CD14-positive monocyte (primary cell): ENCODE data around the gene KRT72. TPM values are rescaled to one million over a fixed set of nuclear protein-coding genes. Genes with fewer than 3 reads are reported as not detected.

ENCODE experiments used
- DNase-seq, 3 donors: peaks; one replicate each; pipeline ENCODE4 v3.0.0-alpha.2; 2011 to 2022
- H2AFZ ChIP-seq: 2 replicates; pipeline ENCODE4 v1.6.0; 2012; ENCODE audit warnings: mild to moderate bottlenecking, low read depth, low read length, inconsistent platforms; ENCODE audit not compliant: insufficient read depth, poor library complexity, severe bottlenecking
- H3K27ac ChIP-seq, 2 donors: 1 replicate in 1 of 2; 2 replicates in 1 of 2; pipeline ENCODE4 v1.5.1; 2012 to 2013; ENCODE audit warnings: low read length in 2 of 2, control low read depth in 1 of 2, inconsistent platforms in 1 of 2, low read depth in 1 of 2, mild to moderate bottlenecking in 1 of 2
- H3K27me3 ChIP-seq, 2 donors: one replicate each; pipeline versions ENCODE4 v1.6.0 to v1.6.1; 2011 to 2013; ENCODE audit warnings: low read length in 2 of 2; ENCODE audit not compliant: control insufficient read depth in 2 of 2, insufficient read depth in 2 of 2
- H3K36me3 ChIP-seq, 2 donors: replicated peaks in 1 of 2; 1 replicate in 1 of 2; 2 replicates in 1 of 2; pipeline versions ENCODE4 v1.5.1 to v1.6.1; 2012 to 2013; ENCODE audit warnings: low read length in 2 of 2, control low read depth in 1 of 2, inconsistent platforms in 1 of 2, mild to moderate bottlenecking in 1 of 2; ENCODE audit not compliant: insufficient read depth in 2 of 2, control insufficient read depth in 1 of 2
- H3K4me1 ChIP-seq, 2 donors: 1 replicate in 1 of 2; 2 replicates in 1 of 2; pipeline versions ENCODE4 v1.5.1 to v1.6.1; 2012 to 2013; ENCODE audit warnings: low read length in 2 of 2, control low read depth in 1 of 2, inconsistent platforms in 1 of 2, mild to moderate bottlenecking in 1 of 2, moderate library complexity in 1 of 2; ENCODE audit not compliant: insufficient read depth in 2 of 2, control insufficient read depth in 1 of 2
- H3K4me2 ChIP-seq: replicated peaks from 2 replicates; pipeline ENCODE3; 2012; ENCODE audit warnings: low read length, moderate library complexity, mild to moderate bottlenecking; ENCODE audit not compliant: poor library complexity, severe bottlenecking; ENCODE audit errors: extremely low read depth
- H3K4me3 ChIP-seq, 3 experiments: fragments of 200-600 bp in 1 of 3; sonication (generic) in 1 of 3; replicated peaks in 1 of 3; 1 replicate in 2 of 3; 2 replicates in 1 of 3; pipeline ENCODE4 v1.5.1; 2011 to 2013; ENCODE audit warnings: low read length in 3 of 3, mild to moderate bottlenecking in 3 of 3, control low read depth in 2 of 3, low read depth in 2 of 3, inconsistent platforms in 1 of 3, moderate library complexity in 1 of 3
- H3K79me2 ChIP-seq: 2 replicates; pipeline ENCODE4 v1.6.0; 2012; ENCODE audit warnings: mild to moderate bottlenecking, control low read depth, inconsistent platforms, low read length, moderate library complexity; ENCODE audit not compliant: insufficient read depth
- H3K9ac ChIP-seq: 2 replicates; pipeline ENCODE4 v1.6.0; 2017; ENCODE audit warnings: low read length, mild to moderate bottlenecking; ENCODE audit not compliant: insufficient read depth, poor library complexity, severe bottlenecking
- H3K9me3 ChIP-seq, 2 donors: replicated peaks in 1 of 2; 1 replicate in 1 of 2; 2 replicates in 1 of 2; pipeline versions ENCODE4 v1.5.1 to v1.6.1; 2012 to 2013; ENCODE audit warnings: low read length in 2 of 2, control low read depth in 1 of 2; ENCODE audit not compliant: control insufficient read depth in 1 of 2, insufficient read depth in 1 of 2
- H4K20me1 ChIP-seq: 2 replicates; pipeline ENCODE4 v1.6.0; 2012; ENCODE audit warnings: mild to moderate bottlenecking, low read length, control low read depth, moderate library complexity; ENCODE audit not compliant: insufficient read depth
- H3K27ac Mint-ChIP-seq, 7 donors: one replicate each; pipeline ENCODE4 v1.8.0; 2020; ENCODE audit warnings: mild to moderate bottlenecking in 7 of 7, mixed read lengths in 7 of 7, moderate library complexity in 6 of 7, inconsistent platforms in 2 of 7
- H3K27me3 Mint-ChIP-seq, 3 donors: one replicate each; pipeline ENCODE4 v1.8.0; 2021 to 2022; ENCODE audit warnings: low read depth in 3 of 3, mild to moderate bottlenecking in 3 of 3, mixed read lengths in 3 of 3, moderate library complexity in 3 of 3, inconsistent platforms in 1 of 3
- H3K36me3 Mint-ChIP-seq, 2 donors: one replicate each; pipeline ENCODE4 v1.8.0; 2020; ENCODE audit warnings: mixed read lengths in 2 of 2, inconsistent platforms in 1 of 2, mild to moderate bottlenecking in 1 of 2
- H3K4me1 Mint-ChIP-seq: one replicate; pipeline ENCODE4 v1.8.0; 2020; ENCODE audit warnings: mild to moderate bottlenecking, mixed read lengths
- H3K4me3 Mint-ChIP-seq, 2 donors: one replicate each; pipeline ENCODE4 v1.8.0; 2020; ENCODE audit warnings: mild to moderate bottlenecking in 2 of 2, mixed read lengths in 2 of 2, moderate library complexity in 1 of 2
- H3K9me3 Mint-ChIP-seq, 7 donors: one replicate each; pipeline ENCODE4 v1.8.0; 2020 to 2022; ENCODE audit warnings: mixed read lengths in 7 of 7, mild to moderate bottlenecking in 6 of 7, moderate library complexity in 6 of 7, inconsistent platforms in 2 of 7
- WGBS: methylation state at CpG from one replicate; pipeline ENCODE4 v1.1.5; 2013; ENCODE audit warnings: missing lambda C conversion rate; ENCODE audit not compliant: insufficient coverage; 5-methylcytosine and 5-hydroxymethylcytosine counted together
- intact Hi-C, 2 donors: fragments of 100-400 bp; cut with micrococcal nuclease; formaldehyde crosslinking; loops; one replicate each; pipeline versions ENCODE4 v1.15.0 to v1.15.1; 2023
- polyA plus RNA-seq, 3 donors: library from polyadenylated mRNA; depleted of rRNA in 1 of 3; unstranded in 2 of 3; stranded (reverse) in 1 of 3; fragments of 300-500 nt in 2 of 3; fragments of >200 nt in 1 of 3; fragmentation: Illumina TruSeq in 2 of 3; gene quantifications; 1 replicate in 2 of 3; 2 replicates in 1 of 3; pipeline ENCODE4 v1.2.3, GENCODE V29; 2012 to 2021
- TF ChIP-seq, protein P1 (sequence below): fragments of 200-600 bp; IDR thresholded peaks from one replicate; pipeline ENCODE4 v1.8.0; 2022; ENCODE audit warnings: antibody characterized with exemption, mild to moderate bottlenecking

The KRT72 gene
- polyA plus RNA-seq, 3 donors = not detected

DNA sequence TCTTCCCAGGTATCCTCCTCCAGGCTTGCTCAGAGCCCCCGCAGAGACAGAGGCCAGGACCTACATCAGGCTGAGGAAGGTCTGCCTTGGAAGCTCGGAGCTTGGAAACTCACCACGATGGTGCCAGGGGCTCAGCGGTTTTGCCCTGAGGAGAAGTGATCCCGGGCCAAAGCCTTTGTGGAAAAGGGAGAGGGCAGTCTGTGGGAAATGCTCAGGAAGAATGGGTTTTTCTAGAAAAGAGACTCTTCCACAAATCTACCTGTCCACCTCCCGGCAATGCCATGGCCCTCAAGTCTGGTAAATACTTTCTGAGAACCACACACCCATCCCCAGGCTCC, 42.8 kb upstream of the KRT72 start:
- Histone ChIP-seq H3K4me1 (no peaks in the 10 kb centered on the region), H2AFZ (no peak overlapping the region), H3K27me3 (no peaks in the 10 kb centered on the region), H4K20me1 (no peaks in the 10 kb centered on the region), H3K9me3 (no peaks in the 10 kb centered on the region), H3K36me3 (no peaks in the 10 kb centered on the region), H3K79me2 (no peaks in the 10 kb centered on the region), H3K4me2 (no peak overlapping the region), H3K27ac (no peak overlapping the region), H3K4me3 (no peak overlapping the region), H3K9ac (no peak overlapping the region)
- Mint-ChIP-seq H3K4me3 (no peak overlapping the region), H3K36me3 (no peaks in the 10 kb centered on the region), H3K27ac (no peak overlapping the region), H3K9me3 (no peaks in the 10 kb centered on the region), H3K27me3 (peaks cover 0 to 5% (median 5%) of the 10 kb centered on the region in 3 donors), H3K4me1 (peaks cover 10% of the 10 kb centered on the region)
- no peak for DNase-seq
- intact Hi-C loops = no loop called here
- TF ChIP-seq, protein P1, sequence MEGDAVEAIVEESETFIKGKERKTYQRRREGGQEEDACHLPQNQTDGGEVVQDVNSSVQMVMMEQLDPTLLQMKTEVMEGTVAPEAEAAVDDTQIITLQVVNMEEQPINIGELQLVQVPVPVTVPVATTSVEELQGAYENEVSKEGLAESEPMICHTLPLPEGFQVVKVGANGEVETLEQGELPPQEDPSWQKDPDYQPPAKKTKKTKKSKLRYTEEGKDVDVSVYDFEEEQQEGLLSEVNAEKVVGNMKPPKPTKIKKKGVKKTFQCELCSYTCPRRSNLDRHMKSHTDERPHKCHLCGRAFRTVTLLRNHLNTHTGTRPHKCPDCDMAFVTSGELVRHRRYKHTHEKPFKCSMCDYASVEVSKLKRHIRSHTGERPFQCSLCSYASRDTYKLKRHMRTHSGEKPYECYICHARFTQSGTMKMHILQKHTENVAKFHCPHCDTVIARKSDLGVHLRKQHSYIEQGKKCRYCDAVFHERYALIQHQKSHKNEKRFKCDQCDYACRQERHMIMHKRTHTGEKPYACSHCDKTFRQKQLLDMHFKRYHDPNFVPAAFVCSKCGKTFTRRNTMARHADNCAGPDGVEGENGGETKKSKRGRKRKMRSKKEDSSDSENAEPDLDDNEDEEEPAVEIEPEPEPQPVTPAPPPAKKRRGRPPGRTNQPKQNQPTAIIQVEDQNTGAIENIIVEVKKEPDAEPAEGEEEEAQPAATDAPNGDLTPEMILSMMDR = no peak
- 93% methylated on average over 3 of the region's 6 CpGs for WGBS

DNA sequence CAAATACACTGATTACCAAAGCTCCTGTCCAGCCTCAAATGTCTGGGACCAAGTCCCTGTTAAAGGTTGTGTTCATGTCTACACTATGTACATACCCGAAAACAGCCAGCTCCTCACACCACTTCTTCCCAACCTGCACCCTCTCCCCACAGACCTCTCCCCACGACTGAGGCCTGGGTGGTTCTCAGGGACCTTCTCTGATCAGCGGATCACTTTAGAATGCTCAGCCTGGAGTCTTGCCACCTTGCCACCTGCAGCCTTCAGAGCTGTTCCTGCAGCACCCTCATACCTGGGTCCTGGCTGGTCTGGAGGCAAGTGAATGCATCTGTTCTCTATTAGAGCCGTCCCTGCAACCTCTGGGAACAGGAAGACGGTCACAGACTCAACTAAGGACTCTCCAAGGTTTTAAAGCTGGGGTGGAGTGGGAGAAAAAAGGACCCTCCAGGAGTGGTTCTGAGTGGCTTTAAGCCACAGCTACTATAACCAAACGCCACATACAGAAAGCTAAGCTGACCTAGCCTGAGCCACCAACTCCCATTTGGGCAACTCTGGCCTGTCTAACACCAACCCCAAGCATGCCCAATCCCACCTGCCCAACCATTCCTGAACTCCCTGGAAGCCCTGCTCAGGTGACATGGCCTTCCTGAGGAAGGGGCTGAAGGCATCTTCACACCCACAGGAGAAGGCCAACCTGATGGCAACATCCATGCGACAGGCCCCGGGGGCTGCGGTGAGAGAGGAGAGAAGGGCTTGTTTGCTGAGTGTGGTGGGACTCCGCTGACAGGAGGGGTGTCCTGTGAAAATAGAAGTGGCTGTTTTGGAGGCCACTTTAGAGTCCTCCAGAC, 42.2 kb upstream of the KRT72 start:
- intact Hi-C loops = no loop called here
- no peaks in the 10 kb centered on the region for H3K27me3 ChIP-seq
- H3K79me2 ChIP-seq = no peaks in the 10 kb centered on the region

More for the DNA sequence above, 42.2 kb upstream of the KRT72 start:
- no peak overlapping the region for H3K9ac ChIP-seq
- no peaks in the 10 kb centered on the region for H3K36me3 ChIP-seq
- H3K27me3 Mint-ChIP-seq = peaks cover 0 to 5% (median 5%) of the 10 kb centered on the region in 3 donors
- H3K4me3 ChIP-seq = no peak overlapping the region
- H3K4me1 ChIP-seq = no peaks in the 10 kb centered on the region
- DNase-seq = no peak
- no peak overlapping the region for H3K27ac ChIP-seq
- no peak overlapping the region for H3K27ac Mint-ChIP-seq
- H3K36me3 Mint-ChIP-seq = no peaks in the 10 kb centered on the region
- no peaks in the 10 kb centered on the region for H4K20me1 ChIP-seq
- H3K4me1 Mint-ChIP-seq = peaks cover 10% of the 10 kb centered on the region
- no peak overlapping the region for H3K4me2 ChIP-seq
- no peaks in the 10 kb centered on the region for H3K9me3 ChIP-seq
- no peaks in the 10 kb centered on the region for H3K9me3 Mint-ChIP-seq
- no peak overlapping the region for H2AFZ ChIP-seq
- no peak overlapping the region for H3K4me3 Mint-ChIP-seq
- 81% methylated on average over 4 of the region's 10 CpGs for WGBS
- TF ChIP-seq, protein P1 = no peak
